HPDE6-E6E7 (cell line): ENCODE measurements around the gene BLMH.

ENCODE experiments used
- DNase-seq: peaks from one replicate; pipeline ENCODE4 v3.0.0; 2011; ENCODE audit warnings: missing footprints; ENCODE audit errors: extremely low spot score

BLMH gene

GRCh38 chr17:30199600-30199999, 92.1 kb downstream of the BLMH start:
- DNase-seq: no peak
